ENCODE measurements around the gene ARL2.

DNA sequence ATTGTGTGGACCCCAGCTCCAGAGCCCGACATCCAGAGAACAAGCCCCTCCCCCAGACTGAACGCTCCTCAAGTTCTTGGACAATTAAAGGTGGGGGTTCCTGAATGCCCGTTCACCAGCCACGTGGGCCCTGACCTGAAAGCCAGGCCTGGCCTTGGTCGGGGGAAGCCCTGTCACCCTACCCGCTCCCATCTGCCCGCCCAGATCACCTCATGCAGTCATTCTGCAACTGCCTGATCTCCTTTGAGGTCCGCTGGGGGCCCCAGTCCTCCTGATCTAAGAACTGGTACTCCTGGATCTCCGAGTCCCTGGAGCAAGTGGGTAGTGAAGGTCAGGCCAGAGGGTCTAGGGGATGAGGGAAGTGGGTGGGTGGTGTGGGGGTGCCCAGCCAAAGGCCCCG, 53.5 kb downstream of the ARL2 start:
- no peak for TF ChIP-seq CTCF (IDR thresholded peaks at IDR 0.05)
- no peak for TF ChIP-seq POLR2A (IDR thresholded peaks at IDR 0.05)
